K562 (cell line): ENCODE measurements around the gene TNK2. TPM values are rescaled to one million over a fixed set of nuclear protein-coding genes. Genes with fewer than 3 reads are reported as not detected.

Experiments
- BRF2 ChIP-seq: IDR thresholded peaks from 3 replicates; pipeline ENCODE4 v1.6.1; 2011; ENCODE audit warnings: borderline replicate concordance, mild to moderate bottlenecking; ENCODE audit not compliant: insufficient read length, insufficient read depth
- CBFA2T2 ChIP-seq: fragments of 450-650 bp; conservative IDR thresholded peaks from 2 replicates; pipeline ENCODE4 v1.6.1; 2017; ENCODE audit warnings: mild to moderate bottlenecking
- E2F3 ChIP-seq: fragments of 250-450 bp; sonication (Bioruptor Pico); IDR thresholded peaks from 2 replicates; pipeline ENCODE4 v1.4.0; 2020; ENCODE audit warnings: mild to moderate bottlenecking
- ELF2 ChIP-seq: fragments of 250-450 bp; sonication (Bioruptor Pico); IDR thresholded peaks from 2 replicates; pipeline ENCODE4 v1.5.0; 2021; ENCODE audit warnings: mild to moderate bottlenecking
- ILF3 ChIP-seq: fragments of 450-650 bp; IDR thresholded peaks from 2 replicates; pipeline ENCODE4 v1.6.1; 2018; ENCODE audit warnings: antibody characterized with exemption, mild to moderate bottlenecking, moderate library complexity, borderline replicate concordance
- JUN ChIP-seq, 2 experiments: sonication (generic) in 1 of 2; formaldehyde crosslinking in 1 of 2; IDR thresholded peaks; 2 replicates each; pipeline versions ENCODE4 v1.6.1 to v1.8.0; 2012 to 2022; ENCODE audit warnings: borderline replicate concordance in 2 of 2, mild to moderate bottlenecking in 2 of 2, improper control_type of control experiment in 1 of 2, low read depth in 1 of 2, low read length in 1 of 2, missing genetic modification reagents in 1 of 2
- JUNB ChIP-seq: fragments of 450-650 bp; formaldehyde crosslinking; conservative IDR thresholded peaks from 2 replicates; pipeline ENCODE4 v1.4.0; 2020; ENCODE audit warnings: mild to moderate bottlenecking
- MEF2A ChIP-seq: IDR thresholded peaks from 2 replicates; pipeline ENCODE4 v1.6.1; 2011; ENCODE audit warnings: low read depth, mild to moderate bottlenecking, low read length, moderate library complexity; ENCODE audit not compliant: control insufficient read depth
- NR3C1 ChIP-seq: sonication (generic); formaldehyde crosslinking; IDR thresholded peaks from 2 replicates; pipeline ENCODE4 v1.8.1; 2022; ENCODE audit warnings: missing genetic modification reagents
- PRMT5 ChIP-seq: sonication (generic); formaldehyde crosslinking; IDR thresholded peaks from 2 replicates; pipeline ENCODE4 v1.5.0; 2020; ENCODE audit warnings: missing genetic modification reagents
- RBM14 ChIP-seq: fragments of 200-400 bp; formaldehyde crosslinking; IDR thresholded peaks from 2 replicates; pipeline ENCODE4 v1.6.1; 2018; ENCODE audit warnings: low read depth, mild to moderate bottlenecking, low read length, moderate library complexity, borderline replicate concordance; ENCODE audit not compliant: insufficient read depth
- SIX5 ChIP-seq, 2 experiments: IDR thresholded peaks; 2 replicates each; pipeline ENCODE4 v1.6.1; 2011; ENCODE audit warnings: low read length in 2 of 2, borderline replicate concordance in 1 of 2, low read depth in 1 of 2, mild to moderate bottlenecking in 1 of 2, moderate library complexity in 1 of 2; ENCODE audit not compliant: insufficient read depth in 1 of 2
- SMC3 ChIP-seq: conservative IDR thresholded peaks from 2 replicates; pipeline ENCODE4 v1.6.1; 2011; ENCODE audit warnings: low read depth, low read length, improper control_type of control experiment; ENCODE audit not compliant: insufficient read depth
- SNIP1 ChIP-seq: fragments of 450-650 bp; IDR thresholded peaks from 2 replicates; pipeline ENCODE4 v1.7.1; 2017; ENCODE audit warnings: low read depth, mild to moderate bottlenecking
- TCFL5 ChIP-seq: fragments of 250-450 bp; sonication (Bioruptor Pico); conservative IDR thresholded peaks from 2 replicates; pipeline ENCODE4 v1.6.1; 2021; ENCODE audit warnings: mild to moderate bottlenecking, moderate library complexity, matching md5 sums
- ZBTB17 ChIP-seq: fragments of 450-650 bp; formaldehyde crosslinking; IDR thresholded peaks from 2 replicates; pipeline ENCODE4 v1.4.0; 2020; ENCODE audit warnings: mild to moderate bottlenecking
- ZBTB33 ChIP-seq: sonication (generic); formaldehyde crosslinking; IDR thresholded peaks from 2 replicates; pipeline ENCODE4 v1.8.1; 2023; ENCODE audit warnings: mild to moderate bottlenecking, missing genetic modification reagents
- ZC3H11A ChIP-seq: IDR thresholded peaks from 2 replicates; pipeline ENCODE4 v1.6.1; 2012; ENCODE audit warnings: low read depth, low read length, improper control_type of control experiment
- ZNF212 ChIP-seq: fragments of 450-650 bp; formaldehyde crosslinking; IDR thresholded peaks from 2 replicates; pipeline ENCODE4 v1.4.0; 2020; ENCODE audit warnings: mild to moderate bottlenecking
- ZNF311 ChIP-seq: fragments of 250-450 bp; sonication (Bioruptor Pico); IDR thresholded peaks from 2 replicates; pipeline ENCODE4 v1.4.0; 2020; ENCODE audit warnings: mild to moderate bottlenecking, moderate library complexity
- ZNF57 ChIP-seq: fragments of 450-650 bp; formaldehyde crosslinking; IDR thresholded peaks from 2 replicates; pipeline ENCODE4 v1.4.0; 2020; ENCODE audit warnings: mild to moderate bottlenecking, moderate library complexity
- polyA plus RNA-seq, 8 experiments: library from polyadenylated mRNA; depleted of rRNA in 4 of 8; stranded (reverse) in 5 of 8; unstranded in 3 of 8; fragments of >200 nt; fragmentation: Nextera tagmentation in 2 of 8; fragmentation: Illumina TruSeq in 1 of 8; extraction: Ambion mirVana in 2 of 8; extraction: Trizol in 1 of 8; gene quantifications; 2 replicates each; pipeline versions ENCODE4 v1.2.1 to v1.2.3, GENCODE V29; 2011 to 2014; ENCODE audit warnings: inconsistent platforms in 1 of 8, missing spikeins in 1 of 8
- total RNA-seq, 7 experiments: library from RNA; depleted of rRNA in 6 of 7; stranded (reverse); fragments of >200 nt in 6 of 7; fragmentation: Illumina TruSeq in 2 of 7; extraction: Trizol in 2 of 7; gene quantifications; 2 replicates each; pipeline versions ENCODE4 v1.2.1 to v1.2.3, GENCODE V29; 2011 to 2021; ENCODE audit warnings: low replicate concordance in 1 of 7
- TF ChIP-seq, protein P1 (sequence below): sonication (generic); formaldehyde crosslinking; IDR thresholded peaks from 2 replicates; pipeline ENCODE4 v1.8.0; 2022; ENCODE audit warnings: mild to moderate bottlenecking, missing genetic modification reagents
- TF ChIP-seq, protein P2 (sequence below): fragments of 450-650 bp; conservative IDR thresholded peaks from 2 replicates; pipeline ENCODE4 v1.6.1; 2016; ENCODE audit warnings: missing genetic modification characterization, low read depth, mild to moderate bottlenecking, missing compliant biosample characterization, moderate library complexity

Gene TNK2
- total and polyA plus RNA-seq, 9 of the 15 experiments (the other 6 are each of a cell fraction or from before 2014, with no cell fraction given) = 0.03 to 33.8 (median 6.5) TPM

DNA sequence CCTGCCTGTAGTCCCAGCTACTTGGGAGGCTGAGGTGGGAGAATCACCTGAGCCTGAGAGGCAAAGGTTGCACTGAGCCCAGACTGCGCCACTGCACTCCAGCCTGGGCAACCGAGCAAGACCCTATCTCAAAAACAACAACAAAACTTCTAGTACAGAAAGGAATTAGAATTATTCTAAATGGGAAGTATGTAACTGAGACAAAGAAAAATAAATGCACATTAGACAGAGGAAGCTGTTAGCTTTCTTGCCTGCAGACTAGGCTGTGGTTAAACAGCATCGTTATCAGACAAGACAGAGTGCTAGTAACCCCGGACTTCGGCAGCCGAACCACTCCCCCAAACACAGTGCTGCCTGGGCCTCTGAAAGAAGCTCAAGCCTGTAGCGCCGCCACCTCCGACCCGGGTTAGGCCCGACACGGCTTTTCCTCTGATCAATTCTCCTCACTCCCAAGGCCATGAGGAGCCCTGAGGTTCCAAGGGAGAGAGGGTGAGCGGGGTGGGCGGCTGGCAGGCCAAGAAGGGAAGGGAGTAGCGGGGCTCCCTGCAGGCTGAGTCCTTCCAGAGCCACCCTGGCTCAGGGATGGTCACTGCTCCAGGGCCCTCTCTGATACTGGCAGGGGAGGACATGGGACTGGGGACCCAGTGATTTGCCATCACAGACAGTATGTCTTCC lies 51.8 kb downstream of the TNK2 start (continued):
- TF ChIP-seq SMC3 (no peak), ZBTB33 (no peak), JUNB (CRISPR knock-in tag) (no peak), CBFA2T2 (peak; percentile 72), ILF3 (no peak), E2F3 (CRISPR knock-in tag) (0 out of 2 replicates have a peak, but pooled peaks have one; percentile 36), ZNF212 (CRISPR knock-in tag) (no peak), SIX5 (IDR thresholded peaks at IDR 0.05; ENCODE audit: borderline replicate concordance in 1 of 2, insufficient read depth in 1 of 2, low read depth in 1 of 2, low read length in 2 of 2) (no peak), JUN (IDR thresholded peaks at IDR 0.05; ENCODE audit: borderline replicate concordance, low read depth, low read length) (no peak), JUN (CRISPR knock-in tag; IDR thresholded peaks at IDR 0.05; ENCODE audit: borderline replicate concordance) (no peak), SNIP1 (no peak), ZNF311 (CRISPR knock-in tag) (no peak), ZBTB17 (CRISPR knock-in tag) (peak; percentile 68; the same call in 1 of the 2 replicates), RBM14 (no peak), PRMT5 (CRISPR knock-in tag) (no peak), ZNF57 (CRISPR knock-in tag) (no peak), TCFL5 (no peak), BRF2 (no peak), ELF2 (CRISPR knock-in tag) (no peak), MEF2A (0 out of 2 replicates have a peak, but pooled peaks have one; percentile 18), ZC3H11A (no peak), NR3C1 (CRISPR knock-in tag) (no peak)
- TF ChIP-seq, protein P1, sequence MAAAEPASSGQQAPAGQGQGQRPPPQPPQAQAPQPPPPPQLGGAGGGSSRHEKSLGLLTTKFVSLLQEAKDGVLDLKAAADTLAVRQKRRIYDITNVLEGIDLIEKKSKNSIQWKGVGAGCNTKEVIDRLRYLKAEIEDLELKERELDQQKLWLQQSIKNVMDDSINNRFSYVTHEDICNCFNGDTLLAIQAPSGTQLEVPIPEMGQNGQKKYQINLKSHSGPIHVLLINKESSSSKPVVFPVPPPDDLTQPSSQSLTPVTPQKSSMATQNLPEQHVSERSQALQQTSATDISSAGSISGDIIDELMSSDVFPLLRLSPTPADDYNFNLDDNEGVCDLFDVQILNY (CRISPR knock-in tag) = no peak
- TF ChIP-seq, protein P2, sequence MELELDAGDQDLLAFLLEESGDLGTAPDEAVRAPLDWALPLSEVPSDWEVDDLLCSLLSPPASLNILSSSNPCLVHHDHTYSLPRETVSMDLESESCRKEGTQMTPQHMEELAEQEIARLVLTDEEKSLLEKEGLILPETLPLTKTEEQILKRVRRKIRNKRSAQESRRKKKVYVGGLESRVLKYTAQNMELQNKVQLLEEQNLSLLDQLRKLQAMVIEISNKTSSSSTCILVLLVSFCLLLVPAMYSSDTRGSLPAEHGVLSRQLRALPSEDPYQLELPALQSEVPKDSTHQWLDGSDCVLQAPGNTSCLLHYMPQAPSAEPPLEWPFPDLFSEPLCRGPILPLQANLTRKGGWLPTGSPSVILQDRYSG (tag) = no peak
